ENCODE results near the gene SLC35F3.
"Not testable (repeated sequence)": the region's sequence is repeated elsewhere in the genome, so short reads cannot be mapped to it uniquely, and the experiment has no call there.

The SLC35F3 gene

DNA sequence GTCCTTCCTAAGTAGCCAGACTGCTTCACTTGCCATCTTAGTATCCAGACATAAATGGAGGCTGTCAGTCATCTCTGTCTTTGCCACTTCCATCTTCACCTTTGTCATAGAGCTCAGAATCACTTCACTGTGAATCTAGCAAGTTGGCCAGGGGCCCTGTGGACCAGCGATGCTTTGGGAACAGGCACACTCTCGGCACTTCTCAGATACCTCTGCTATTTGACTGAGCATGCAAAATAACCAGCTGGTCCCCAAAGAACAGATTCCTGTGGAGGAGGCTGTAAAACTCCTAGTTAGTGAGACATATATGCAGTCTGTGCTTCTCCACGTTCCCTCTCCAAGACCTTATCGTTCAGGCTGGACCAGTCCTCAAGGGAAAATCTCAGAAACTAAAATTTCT lies 392.0 kb downstream of the SLC35F3 start:
- no peak overlapping the region for H3K4me3 ChIP-seq (ENCODE audit: insufficient read depth, low read length, poor library complexity, severe bottlenecking)
- no peak overlapping the region for H3K4me2 ChIP-seq (ENCODE audit: low read depth, low read length, poor library complexity, severe bottlenecking)
- H3K27me3 ChIP-seq (ENCODE audit: low read length): no peaks in the 10 kb centered on the region
- H3K9me3 ChIP-seq (ENCODE audit: insufficient read depth, low read length): no peaks in the 10 kb centered on the region
- H2AFZ ChIP-seq (ENCODE audit: low read depth, low read length, severe bottlenecking): no peak overlapping the region
- no peaks in the 10 kb centered on the region for H4K20me1 ChIP-seq (ENCODE audit: low read depth, low read length)
- no peak overlapping the region for H3K9ac ChIP-seq (ENCODE audit: low read length)
- H3K79me2 ChIP-seq (ENCODE audit: insufficient read depth, low read length): no peaks in the 10 kb centered on the region
- no peaks in the 10 kb centered on the region for H3K36me3 ChIP-seq (ENCODE audit: low read length)
- H3F3A ChIP-seq (ENCODE audit: insufficient read depth): no peaks in the 10 kb centered on the region
- H3K9me2 ChIP-seq (replicated peaks; ENCODE audit: insufficient read depth, low read length): no peaks in the 10 kb centered on the region
- H3K27ac ChIP-seq (ENCODE audit: low read depth, low read length): no peak overlapping the region
- no peak for TF ChIP-seq EZH2phosphoT487 (conservative IDR thresholded peaks at IDR 0.05; ENCODE audit: low read length)
- TF ChIP-seq, protein P1, sequence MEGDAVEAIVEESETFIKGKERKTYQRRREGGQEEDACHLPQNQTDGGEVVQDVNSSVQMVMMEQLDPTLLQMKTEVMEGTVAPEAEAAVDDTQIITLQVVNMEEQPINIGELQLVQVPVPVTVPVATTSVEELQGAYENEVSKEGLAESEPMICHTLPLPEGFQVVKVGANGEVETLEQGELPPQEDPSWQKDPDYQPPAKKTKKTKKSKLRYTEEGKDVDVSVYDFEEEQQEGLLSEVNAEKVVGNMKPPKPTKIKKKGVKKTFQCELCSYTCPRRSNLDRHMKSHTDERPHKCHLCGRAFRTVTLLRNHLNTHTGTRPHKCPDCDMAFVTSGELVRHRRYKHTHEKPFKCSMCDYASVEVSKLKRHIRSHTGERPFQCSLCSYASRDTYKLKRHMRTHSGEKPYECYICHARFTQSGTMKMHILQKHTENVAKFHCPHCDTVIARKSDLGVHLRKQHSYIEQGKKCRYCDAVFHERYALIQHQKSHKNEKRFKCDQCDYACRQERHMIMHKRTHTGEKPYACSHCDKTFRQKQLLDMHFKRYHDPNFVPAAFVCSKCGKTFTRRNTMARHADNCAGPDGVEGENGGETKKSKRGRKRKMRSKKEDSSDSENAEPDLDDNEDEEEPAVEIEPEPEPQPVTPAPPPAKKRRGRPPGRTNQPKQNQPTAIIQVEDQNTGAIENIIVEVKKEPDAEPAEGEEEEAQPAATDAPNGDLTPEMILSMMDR (IDR thresholded peaks at IDR 0.05; ENCODE audit: insufficient read depth, low read length, poor library complexity, severe bottlenecking): no peak

DNA sequence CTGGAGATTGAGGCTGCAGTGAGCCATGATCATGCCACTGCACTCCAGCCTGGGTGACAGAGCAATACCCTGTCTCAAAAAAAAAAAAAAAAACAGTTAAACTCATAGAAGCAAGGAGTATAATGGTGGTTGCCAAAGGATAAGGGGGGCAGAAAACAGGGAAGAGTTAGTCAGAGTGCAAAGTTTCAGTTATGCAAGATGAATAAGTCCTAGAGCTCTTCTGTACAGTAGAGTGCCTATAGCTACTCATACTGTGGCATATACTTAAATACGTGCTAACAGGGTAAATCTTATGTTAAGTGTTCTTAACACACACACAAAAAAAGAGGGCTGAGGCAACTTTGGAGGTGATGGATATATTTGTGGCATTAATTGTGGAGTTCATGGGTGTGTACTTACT lies 393.2 kb downstream of the SLC35F3 start:
- no peak overlapping the region for H3K9ac ChIP-seq (ENCODE audit: low read length)
- no peaks in the 10 kb centered on the region for H3F3A ChIP-seq (ENCODE audit: insufficient read depth)
- no peaks in the 10 kb centered on the region for H4K20me1 ChIP-seq (ENCODE audit: low read depth, low read length)
- H3K27ac ChIP-seq (ENCODE audit: low read depth, low read length): no peak overlapping the region
- no peaks in the 10 kb centered on the region for H3K27me3 ChIP-seq (ENCODE audit: low read length)
- no peak overlapping the region for H3K4me3 ChIP-seq (ENCODE audit: insufficient read depth, low read length, poor library complexity, severe bottlenecking)
- no peak overlapping the region for H3K4me2 ChIP-seq (ENCODE audit: low read depth, low read length, poor library complexity, severe bottlenecking)
- H3K9me2 ChIP-seq (replicated peaks; ENCODE audit: insufficient read depth, low read length): no peaks in the 10 kb centered on the region
- H3K79me2 ChIP-seq (ENCODE audit: insufficient read depth, low read length): no peaks in the 10 kb centered on the region
- H3K36me3 ChIP-seq (ENCODE audit: low read length): no peaks in the 10 kb centered on the region
- no peaks in the 10 kb centered on the region for H3K9me3 ChIP-seq (ENCODE audit: insufficient read depth, low read length)
- H2AFZ ChIP-seq (ENCODE audit: low read depth, low read length, severe bottlenecking): no peak overlapping the region
- TF ChIP-seq, protein P1 (IDR thresholded peaks at IDR 0.05; ENCODE audit: insufficient read depth, low read length, poor library complexity, severe bottlenecking): no peak

GRCh38 chr1:234300096-234300495 lies 395.6 kb downstream of the SLC35F3 start:
- no peak for TF ChIP-seq EZH2phosphoT487 (conservative IDR thresholded peaks at IDR 0.05; ENCODE audit: low read length)
- TF ChIP-seq, protein P1 (IDR thresholded peaks at IDR 0.05; ENCODE audit: insufficient read depth, low read length, poor library complexity, severe bottlenecking): no peak
- Histone ChIP-seq H3K4me2 (ENCODE audit: low read depth, low read length, poor library complexity, severe bottlenecking) (no peak overlapping the region), H3K36me3 (ENCODE audit: low read length) (no peaks in the 10 kb centered on the region), H3K9me3 (ENCODE audit: insufficient read depth, low read length) (no peaks in the 10 kb centered on the region), H3K4me3 (ENCODE audit: insufficient read depth, low read length, poor library complexity, severe bottlenecking) (no peak overlapping the region), H3F3A (ENCODE audit: insufficient read depth) (no peaks in the 10 kb centered on the region), H4K20me1 (ENCODE audit: low read depth, low read length) (no peaks in the 10 kb centered on the region), H3K79me2 (ENCODE audit: insufficient read depth, low read length) (no peaks in the 10 kb centered on the region), H3K27me3 (ENCODE audit: low read length) (no peaks in the 10 kb centered on the region), H3K27ac (ENCODE audit: low read depth, low read length) (no peak overlapping the region), H2AFZ (ENCODE audit: low read depth, low read length, severe bottlenecking) (no peak overlapping the region), H3K9me2 (replicated peaks; ENCODE audit: insufficient read depth, low read length) (no peaks in the 10 kb centered on the region), H3K9ac (ENCODE audit: low read length) (no peak overlapping the region)

DNA sequence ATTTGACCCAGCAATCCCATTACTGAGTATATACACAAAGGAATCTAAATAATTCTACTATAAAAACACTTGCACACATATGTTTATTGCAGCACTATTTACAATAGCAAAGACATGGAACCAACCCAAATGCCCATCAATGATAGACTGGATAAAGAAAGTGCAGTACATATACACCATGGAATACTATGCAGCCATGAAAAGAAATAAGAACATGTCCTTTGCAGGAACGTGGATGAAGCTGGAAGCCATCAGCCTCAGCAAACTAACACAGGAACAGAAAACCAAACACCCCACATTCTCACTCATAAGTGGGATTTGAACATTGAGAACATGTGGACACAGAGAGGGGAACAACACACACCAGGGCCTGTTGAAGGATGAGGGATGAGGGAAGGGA lies 397.2 kb downstream of the SLC35F3 start:
- H3F3A ChIP-seq (ENCODE audit: insufficient read depth); H3K27ac ChIP-seq (ENCODE audit: low read depth, low read length); H3K36me3 ChIP-seq (ENCODE audit: low read length); H4K20me1 ChIP-seq (ENCODE audit: low read depth, low read length); H3K4me2 ChIP-seq (ENCODE audit: low read depth, low read length, poor library complexity, severe bottlenecking); H3K9me2 ChIP-seq (replicated peaks; ENCODE audit: insufficient read depth, low read length); H3K9ac ChIP-seq (ENCODE audit: low read length); H3K9me3 ChIP-seq (ENCODE audit: insufficient read depth, low read length); H2AFZ ChIP-seq (ENCODE audit: low read depth, low read length, severe bottlenecking); H3K27me3 ChIP-seq (ENCODE audit: low read length); H3K79me2 ChIP-seq (ENCODE audit: insufficient read depth, low read length); H3K4me3 ChIP-seq (ENCODE audit: insufficient read depth, low read length, poor library complexity, severe bottlenecking): not testable (repeated sequence)
